Activated CD8-positive, alpha-beta memory T cell treated with anti-CD3 and anti-CD28 coated beads, Interleukin-2, amount 50 U/mL, for 24 hours (primary cell): ENCODE results near the gene IL17RE.
"Not testable (repeated sequence)": the region's sequence is repeated elsewhere in the genome, so short reads cannot be mapped to it uniquely, and the experiment has no call there.

Experiments used
- DNase-seq: peaks from one replicate; pipeline ENCODE4 v3.0.0-alpha.2; 2020; ENCODE audit errors: extremely low read depth

The IL17RE gene, protein sequence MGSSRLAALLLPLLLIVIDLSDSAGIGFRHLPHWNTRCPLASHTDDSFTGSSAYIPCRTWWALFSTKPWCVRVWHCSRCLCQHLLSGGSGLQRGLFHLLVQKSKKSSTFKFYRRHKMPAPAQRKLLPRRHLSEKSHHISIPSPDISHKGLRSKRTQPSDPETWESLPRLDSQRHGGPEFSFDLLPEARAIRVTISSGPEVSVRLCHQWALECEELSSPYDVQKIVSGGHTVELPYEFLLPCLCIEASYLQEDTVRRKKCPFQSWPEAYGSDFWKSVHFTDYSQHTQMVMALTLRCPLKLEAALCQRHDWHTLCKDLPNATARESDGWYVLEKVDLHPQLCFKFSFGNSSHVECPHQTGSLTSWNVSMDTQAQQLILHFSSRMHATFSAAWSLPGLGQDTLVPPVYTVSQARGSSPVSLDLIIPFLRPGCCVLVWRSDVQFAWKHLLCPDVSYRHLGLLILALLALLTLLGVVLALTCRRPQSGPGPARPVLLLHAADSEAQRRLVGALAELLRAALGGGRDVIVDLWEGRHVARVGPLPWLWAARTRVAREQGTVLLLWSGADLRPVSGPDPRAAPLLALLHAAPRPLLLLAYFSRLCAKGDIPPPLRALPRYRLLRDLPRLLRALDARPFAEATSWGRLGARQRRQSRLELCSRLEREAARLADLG

DNA sequence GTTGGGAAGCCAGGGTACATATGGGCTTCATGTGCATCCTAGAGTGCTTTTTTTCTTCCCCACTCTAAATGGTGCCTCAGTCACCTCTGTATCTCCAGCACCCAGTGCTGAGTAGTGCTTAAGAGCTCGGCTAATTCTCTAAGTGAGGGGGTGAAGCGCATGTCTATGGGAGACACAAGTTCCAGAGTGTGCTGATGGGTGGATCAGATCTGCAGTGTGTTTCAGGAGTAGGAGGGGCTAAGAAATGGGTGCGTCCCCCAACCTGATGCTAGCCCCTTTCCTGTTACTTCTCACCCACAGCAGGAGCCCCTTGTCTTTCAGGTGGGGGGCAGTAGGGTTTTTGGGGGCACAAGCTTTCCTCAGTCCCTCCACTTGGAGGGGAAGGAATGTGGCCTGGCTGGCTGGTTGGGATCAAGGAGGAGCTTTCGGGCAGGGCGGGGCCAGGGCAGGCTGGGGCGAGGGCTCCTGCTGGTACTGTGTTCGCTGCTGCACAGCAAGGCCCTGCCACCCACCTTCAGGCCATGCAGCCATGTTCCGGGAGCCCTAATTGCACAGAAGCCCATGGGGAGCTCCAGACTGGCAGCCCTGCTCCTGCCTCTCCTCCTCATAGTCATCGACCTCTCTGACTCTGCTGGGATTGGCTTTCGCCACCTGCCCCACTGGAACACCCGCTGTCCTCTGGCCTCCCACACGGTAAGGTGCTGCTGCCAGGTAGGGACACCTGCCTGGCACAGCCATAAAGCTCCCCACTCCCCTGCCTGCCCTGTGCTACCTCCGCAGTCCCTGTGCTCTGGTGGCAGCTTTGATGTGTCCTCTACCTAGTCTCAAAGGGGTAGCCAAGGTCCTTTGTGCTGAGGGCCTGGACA lies at the start of gene IL17RE:
TSS of gene IL17RE (plus strand) at position 477 of the 866 bp plus-strand sequence. CDS start at position 562, 85 bp downstream.
- no peak for DNase-seq

DNA sequence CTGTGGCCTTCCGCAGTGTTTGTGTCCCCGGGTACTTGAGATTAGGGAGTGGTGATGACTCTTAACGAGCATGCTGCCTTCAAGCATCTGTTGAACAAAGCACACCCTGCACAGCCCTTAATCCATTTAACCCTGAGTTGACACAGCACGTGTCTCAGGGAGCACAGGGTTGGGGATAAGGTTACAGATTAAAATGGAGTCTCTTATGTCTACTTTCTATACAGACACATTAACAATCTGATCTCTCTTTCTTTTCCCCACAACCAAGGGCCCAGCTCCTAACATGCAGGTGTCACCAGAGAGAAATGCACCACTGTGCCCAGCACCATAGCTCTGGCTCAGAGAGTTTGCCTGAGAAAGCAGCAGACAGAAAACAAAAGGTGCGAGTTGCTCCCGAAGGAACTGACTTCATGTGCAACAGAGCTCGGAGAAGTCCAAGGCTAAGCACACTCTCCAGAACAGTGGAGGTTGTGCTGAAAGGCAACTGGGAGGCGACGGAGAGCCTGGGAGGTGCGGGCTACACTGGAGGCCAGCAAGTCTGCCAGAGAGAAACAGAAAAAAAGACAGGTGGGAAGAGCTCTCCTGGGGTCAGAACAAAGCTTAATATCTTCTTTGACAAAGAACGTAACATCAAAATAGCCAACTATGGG lies 48.2 kb upstream of the IL17RE start:
- not testable (repeated sequence) for DNase-seq

- DNase-seq, result no peak
Measured at GRCh38 chr3:9855594-9855993, 47.1 kb upstream of the IL17RE start.

- DNase-seq, result no peak
Measured at GRCh38 chr3:9859530-9860025, 43.1 kb upstream of the IL17RE start.

DNA sequence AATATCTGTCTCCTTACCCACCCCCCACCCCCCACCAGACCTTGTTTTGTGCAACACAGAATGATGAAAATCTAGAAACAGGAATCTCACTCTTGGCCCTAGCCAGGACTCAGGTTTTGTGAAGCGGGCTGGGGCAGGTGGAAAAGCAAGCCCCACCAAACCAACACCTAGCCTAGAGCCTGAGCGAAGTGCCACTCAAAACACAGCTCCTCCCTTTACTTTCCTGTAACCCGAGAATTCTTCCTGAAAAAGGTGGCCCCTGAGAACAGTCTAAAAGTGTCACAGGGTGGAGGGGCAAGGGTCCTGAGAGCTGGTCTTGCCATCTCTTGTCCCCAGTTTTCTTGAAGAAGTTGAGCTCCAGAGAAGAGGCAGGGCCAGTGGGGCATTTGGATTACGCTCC lies 41.4 kb upstream of the IL17RE start:
- DNase-seq, result no peak

GRCh38 chr3:9861626-9862130 lies 41.0 kb upstream of the IL17RE start:
- no peak for DNase-seq

DNA sequence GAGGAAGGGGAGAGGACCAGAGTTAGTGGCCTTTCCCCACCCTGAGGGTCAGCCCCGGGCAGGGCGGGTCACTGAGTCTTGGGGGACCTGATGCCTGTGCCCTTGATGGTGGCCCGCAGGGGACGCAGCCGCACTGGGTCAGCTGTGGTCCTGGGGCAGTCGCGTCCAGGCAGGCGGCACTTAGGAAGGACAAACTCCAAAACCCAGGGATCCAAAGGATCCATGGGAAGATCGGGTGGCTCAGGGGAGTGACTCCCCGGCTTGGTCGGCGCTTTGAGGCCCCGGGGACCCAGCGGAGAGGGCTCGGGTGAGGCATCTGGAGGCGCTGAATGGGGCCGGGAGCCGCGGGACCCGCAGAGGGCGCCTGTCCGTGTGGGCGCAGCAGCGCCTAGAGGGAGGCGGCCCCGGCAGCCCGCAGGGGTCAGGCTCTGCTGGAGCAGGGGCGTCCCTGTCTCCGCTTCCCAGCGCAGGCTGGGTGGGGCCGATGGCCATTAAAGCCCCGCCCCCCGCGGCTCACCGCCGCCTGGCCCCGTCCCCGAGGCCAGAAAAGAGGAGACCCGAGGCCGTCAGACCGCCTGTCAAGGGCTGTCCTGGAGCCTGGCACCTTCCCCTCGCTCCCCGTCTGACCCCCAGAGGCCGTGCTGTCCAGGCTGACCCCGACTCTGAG lies 40.1 kb upstream of the IL17RE start:
- DNase-seq, result no peak

- DNase-seq, result no peak
Measured at GRCh38 chr3:9863058-9863772, 39.4 kb upstream of the IL17RE start.

- DNase-seq, result no peak
Measured at GRCh38 chr3:9864200-9864927, 38.3 kb upstream of the IL17RE start.

DNA sequence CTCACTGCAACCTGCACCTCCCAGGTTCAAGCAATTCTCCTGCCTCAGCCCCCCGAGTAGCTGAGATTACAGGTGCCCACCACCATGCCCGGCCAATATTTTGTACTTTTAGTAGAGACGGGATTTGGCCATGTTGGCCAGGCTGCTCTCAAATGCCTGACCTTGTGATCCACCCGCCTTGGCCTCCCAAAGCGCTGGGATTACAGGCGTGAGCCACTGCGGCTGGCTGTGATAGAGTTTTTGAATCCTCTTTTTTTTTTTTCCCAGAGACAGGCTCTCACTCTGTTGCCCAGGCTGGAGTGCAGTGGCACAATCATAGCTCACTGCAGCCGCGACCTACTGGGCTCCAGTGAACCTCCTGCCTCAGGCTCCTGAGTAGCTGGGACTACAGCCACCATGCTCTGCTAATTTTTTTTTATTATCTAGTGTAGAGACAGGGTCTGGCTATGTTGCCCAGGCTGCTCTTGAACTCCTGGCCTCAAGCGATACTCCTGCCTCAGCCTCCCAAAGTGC lies 37.5 kb upstream of the IL17RE start:
- DNase-seq, result not testable (repeated sequence)

DNA sequence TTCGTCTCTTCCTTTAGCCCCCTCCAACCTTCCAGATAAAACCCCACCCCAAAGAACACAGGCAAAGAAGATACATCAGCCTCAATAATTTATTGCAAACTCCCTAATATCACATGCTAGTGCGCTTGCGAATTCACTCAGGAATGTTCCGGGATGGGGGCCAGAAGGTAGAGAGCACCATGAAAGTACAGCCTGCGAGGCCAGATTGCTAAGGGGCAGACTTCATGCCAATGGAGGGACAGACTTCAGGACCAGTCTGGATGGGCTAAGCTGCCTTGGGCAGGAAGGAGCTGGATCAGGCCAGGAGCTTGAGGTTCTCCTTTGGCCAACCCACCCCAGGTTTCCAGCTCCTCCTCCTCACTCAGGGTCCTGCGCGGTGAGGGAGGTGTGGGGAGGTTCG lies 36.0 kb upstream of the IL17RE start:
- no peak for DNase-seq

- no peak for DNase-seq
Measured at GRCh38 chr3:9867106-9867505, 35.5 kb upstream of the IL17RE start.

GRCh38 chr3:9869955-9870354 lies 32.7 kb upstream of the IL17RE start:
- DNase-seq, result no peak

DNA sequence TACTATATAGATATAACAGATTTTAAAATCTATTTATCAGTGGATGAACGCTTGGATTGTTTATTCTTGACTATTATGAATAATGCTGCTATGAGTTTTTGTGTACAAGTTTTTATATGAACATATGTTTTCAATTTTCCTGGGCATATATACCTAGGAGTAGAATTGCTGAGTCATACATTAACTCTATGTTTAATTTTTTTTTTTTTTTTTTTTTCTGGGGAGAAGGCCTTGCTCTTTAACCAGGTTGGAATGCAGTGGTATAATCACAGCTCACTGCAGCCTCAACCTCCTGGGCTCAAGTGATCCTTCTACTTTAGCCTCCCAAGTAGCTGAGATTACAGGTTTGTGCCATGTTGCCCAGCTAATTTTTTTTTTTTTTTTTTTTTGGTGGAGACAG lies 31.7 kb upstream of the IL17RE start:
- DNase-seq, result no peak

DNA sequence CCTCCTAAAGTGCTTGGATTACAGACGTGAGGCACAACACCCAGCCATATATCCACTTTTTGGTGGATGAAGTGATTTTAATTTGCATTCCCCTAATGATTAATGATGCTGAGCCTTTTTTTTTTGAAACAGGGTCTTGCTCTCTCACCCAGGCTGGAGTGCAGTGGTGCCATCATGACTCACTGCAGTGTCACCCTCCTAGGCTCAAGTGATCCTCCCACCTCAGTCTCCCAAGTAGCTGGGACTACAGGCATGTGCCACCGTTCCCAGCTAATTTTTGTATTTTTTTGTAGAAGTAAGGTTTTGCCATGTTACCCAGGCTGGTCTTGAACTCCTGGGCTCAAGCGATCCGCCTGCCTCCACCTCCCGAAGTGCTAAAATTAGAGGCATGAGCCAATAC lies 30.6 kb upstream of the IL17RE start:
- DNase-seq, result not testable (repeated sequence)

- DNase-seq, result no peak
Measured at GRCh38 chr3:9875448-9875847, 27.2 kb upstream of the IL17RE start.

- not testable (repeated sequence) for DNase-seq
Measured at GRCh38 chr3:9876255-9876654, 26.4 kb upstream of the IL17RE start.

DNA sequence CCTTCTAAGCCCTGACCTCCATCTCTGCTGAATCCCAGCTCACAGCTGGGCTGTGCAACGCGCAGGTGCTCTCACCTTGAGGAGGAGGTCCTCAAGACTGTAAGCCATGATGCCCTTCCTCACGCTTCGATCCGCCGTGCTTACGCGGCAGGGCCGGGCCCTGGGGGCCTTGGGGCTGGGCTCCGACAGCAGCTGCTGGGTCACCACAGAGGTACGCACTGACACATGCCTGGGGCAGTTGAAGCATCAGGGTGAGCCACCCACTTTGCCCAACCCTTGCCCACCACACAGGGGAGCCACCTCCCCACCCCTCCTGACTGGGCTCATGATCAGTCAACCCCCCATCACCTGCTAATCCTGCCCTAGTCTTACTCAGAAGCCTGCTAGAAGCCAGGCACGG lies 25.7 kb upstream of the IL17RE start:
- DNase-seq, result no peak

DNA sequence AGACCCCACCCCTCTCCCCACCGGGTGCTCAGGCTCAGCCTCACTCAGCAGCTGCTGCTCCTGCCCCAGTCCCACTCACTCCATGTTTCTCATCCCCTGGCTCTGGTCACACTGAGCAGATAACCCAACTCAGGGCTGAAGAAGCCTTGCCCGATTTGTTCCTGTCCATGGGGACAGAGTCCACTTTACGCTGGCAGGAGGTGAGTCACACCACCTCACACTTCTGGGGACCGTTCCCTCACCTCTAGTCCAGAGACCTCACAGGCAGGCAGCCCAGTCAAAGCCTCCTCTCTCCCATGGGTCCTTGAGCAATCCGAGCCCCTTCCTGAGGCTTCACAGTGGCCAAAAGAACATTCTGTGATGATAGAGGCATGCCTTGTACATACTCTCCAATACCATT lies 23.9 kb upstream of the IL17RE start:
- no peak for DNase-seq
